Neuronal stem cell (in vitro differentiated cells): ENCODE measurements around the gene ORM2.

Source experiments
- DNase-seq: peaks from one replicate; pipeline ENCODE4 v3.0.0-alpha.2; 2013; ENCODE audit warnings: low spot score
- H2AFZ ChIP-seq: one replicate; pipeline ENCODE4 v1.6.1; 2013; ENCODE audit warnings: mild to moderate bottlenecking, low read length, inconsistent platforms
- H2AK5ac ChIP-seq: 2 replicates; pipeline ENCODE4 v1.6.1; 2013; ENCODE audit warnings: low read depth, mild to moderate bottlenecking, inconsistent platforms, low read length, moderate library complexity, mixed read lengths
- H2BK120ac ChIP-seq: 2 replicates; pipeline ENCODE4 v1.6.1; 2013; ENCODE audit warnings: low read depth, mild to moderate bottlenecking, inconsistent platforms, low read length, moderate library complexity, mixed read lengths
- H2BK12ac ChIP-seq: one replicate; pipeline ENCODE4 v1.6.1; 2013; ENCODE audit warnings: low read length, inconsistent platforms
- H2BK15ac ChIP-seq: 2 replicates; pipeline ENCODE4 v1.6.1; 2013; ENCODE audit warnings: mild to moderate bottlenecking, low read length, inconsistent platforms, mixed read lengths
- H2BK5ac ChIP-seq: one replicate; pipeline ENCODE4 v1.6.1; 2013; ENCODE audit warnings: inconsistent platforms, mild to moderate bottlenecking, low read length, moderate library complexity
- H3K14ac ChIP-seq: one replicate; pipeline ENCODE4 v1.6.1; 2013; ENCODE audit warnings: low read length, inconsistent platforms
- H3K18ac ChIP-seq: 2 replicates; pipeline ENCODE4 v1.6.1; 2013; ENCODE audit warnings: low read length, inconsistent platforms
- H3K23ac ChIP-seq: 2 replicates; pipeline ENCODE4 v1.6.1; 2013; ENCODE audit warnings: low read depth, mild to moderate bottlenecking, mixed read lengths, low read length, inconsistent platforms; ENCODE audit not compliant: poor library complexity
- H3K27ac ChIP-seq: replicated peaks from 3 replicates; pipeline ENCODE4 v1.5.1; 2013; ENCODE audit warnings: low read length, inconsistent platforms
- H3K27me3 ChIP-seq, 3 experiments: 2 replicates each; pipeline ENCODE4 v1.6.1; 2013; ENCODE audit warnings: low read length in 3 of 3, mild to moderate bottlenecking in 2 of 3, inconsistent platforms in 1 of 3, low read depth in 1 of 3, mixed read lengths in 1 of 3, moderate library complexity in 1 of 3; ENCODE audit not compliant: control insufficient read depth in 3 of 3, insufficient read depth in 3 of 3
- H3K36me3 ChIP-seq, 2 donors: replicated peaks in 1 of 2; 2 replicates each; pipeline ENCODE4 v1.6.1; 2013; ENCODE audit warnings: low read length in 2 of 2; ENCODE audit not compliant: control insufficient read depth in 2 of 2, insufficient read depth in 2 of 2
- H3K4ac ChIP-seq: 2 replicates; pipeline ENCODE4 v1.6.1; 2013; ENCODE audit warnings: inconsistent platforms, mild to moderate bottlenecking, low read length, moderate library complexity
- H3K4me1 ChIP-seq, 2 donors: 1 replicate in 1 of 2; 2 replicates in 1 of 2; pipeline ENCODE4 v1.6.1; 2013; ENCODE audit warnings: low read length in 2 of 2, low read depth in 1 of 2; ENCODE audit not compliant: control insufficient read depth in 2 of 2, insufficient read depth in 1 of 2
- H3K4me2 ChIP-seq: one replicate; pipeline ENCODE4 v1.6.1; 2013; ENCODE audit warnings: mild to moderate bottlenecking, low read length, inconsistent platforms; ENCODE audit not compliant: insufficient read depth, poor library complexity, severe bottlenecking
- H3K4me3 ChIP-seq, 2 donors: 2 replicates each; pipeline ENCODE4 v1.5.1; 2013; ENCODE audit warnings: low read length in 2 of 2, mild to moderate bottlenecking in 2 of 2, inconsistent platforms in 1 of 2, moderate library complexity in 1 of 2
- H3K79me1 ChIP-seq: one replicate; pipeline ENCODE4 v1.6.1; 2013; ENCODE audit warnings: low read depth, mild to moderate bottlenecking, inconsistent platforms, low read length, moderate library complexity
- H3K9ac ChIP-seq: one replicate; pipeline ENCODE4 v1.6.1; 2013; ENCODE audit warnings: mild to moderate bottlenecking, low read depth, low read length, inconsistent platforms; ENCODE audit not compliant: poor library complexity
- H3K9me3 ChIP-seq, 2 donors: replicated peaks in 1 of 2; 2 replicates each; pipeline versions ENCODE3 to v1.6.1; 2013; ENCODE audit warnings: low read length in 2 of 2, mild to moderate bottlenecking in 2 of 2, inconsistent platforms in 1 of 2, low read depth in 1 of 2, mixed read lengths in 1 of 2, moderate library complexity in 1 of 2; ENCODE audit not compliant: control insufficient read depth in 2 of 2, insufficient read depth in 1 of 2
- H4K8ac ChIP-seq: one replicate; pipeline ENCODE4 v1.6.1; 2013; ENCODE audit warnings: low read depth, mild to moderate bottlenecking, inconsistent platforms, low read length, moderate library complexity
- H4K91ac ChIP-seq: one replicate; pipeline ENCODE4 v1.6.1; 2013; ENCODE audit warnings: low read length, low read depth, mild to moderate bottlenecking, inconsistent platforms; ENCODE audit not compliant: poor library complexity
- whole genome bisulfite sequencing, 2 donors: extraction: QIAGEN DNeasy Blood & Tissue Kit; methylation state at CpG; one replicate each; pipeline ENCODE4 v1.1.7; 2013; ENCODE audit warnings: missing lambda C conversion rate in 2 of 2, mixed read lengths in 1 of 2; ENCODE audit not compliant: insufficient read length in 2 of 2, insufficient replicate concordance in 1 of 2; ENCODE audit errors: extremely low coverage in 2 of 2; 5-methylcytosine and 5-hydroxymethylcytosine counted together

The ORM2 gene

DNA sequence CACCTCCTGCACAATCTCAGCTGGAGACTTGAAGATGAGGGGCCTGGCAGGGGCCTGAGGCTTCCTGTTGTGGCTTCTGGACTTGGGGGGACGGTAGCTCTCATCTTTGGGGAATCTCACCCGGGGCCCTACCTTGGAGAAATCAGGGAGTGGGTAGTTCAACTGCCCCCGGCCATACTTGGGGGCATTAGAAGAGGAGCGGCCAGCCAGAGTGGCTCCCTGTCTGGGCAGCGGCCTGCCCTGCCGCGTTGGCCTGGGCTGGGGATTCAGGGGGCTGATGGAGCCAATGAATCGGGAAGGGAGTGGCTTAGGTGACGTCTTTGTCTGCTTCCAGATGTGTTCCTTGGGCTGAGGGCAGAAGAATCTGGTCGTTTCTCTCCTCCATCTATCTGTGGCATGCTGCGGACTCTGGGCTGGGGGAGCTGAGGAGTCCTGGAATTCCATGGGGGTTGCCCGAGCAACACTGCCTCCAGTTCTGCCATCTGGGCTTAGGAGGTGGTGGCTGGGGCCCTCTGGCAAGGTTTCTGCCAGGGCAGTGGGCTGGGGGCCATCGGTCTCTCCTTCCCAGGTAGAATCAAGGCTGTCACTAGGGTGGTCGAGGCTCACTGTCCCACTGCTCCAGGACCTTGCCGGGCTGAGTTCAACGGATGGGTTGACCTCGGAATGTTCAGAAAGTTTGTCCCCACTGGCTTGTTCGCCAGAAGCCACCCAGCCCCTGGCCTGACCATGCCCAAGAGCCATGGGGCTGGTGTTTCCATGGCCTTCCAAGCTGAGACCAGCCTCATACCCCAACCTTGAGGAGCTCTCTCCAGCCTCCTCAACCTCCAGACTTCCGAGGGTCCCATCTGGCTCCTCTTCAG, 47.1 kb downstream of the ORM2 start:
- Histone ChIP-seq H3K4me3 (no peak overlapping the region), H2AK5ac (no peak overlapping the region), H3K4ac (no peak overlapping the region), H3K9ac (no peak overlapping the region), H3K79me1 (no peaks in the 10 kb centered on the region), H3K14ac (no peak overlapping the region), H3K36me3 (peaks cover 5 to 41% of the 10 kb centered on the region in 2 donors), H3K27me3 (no peaks in the 10 kb centered on the region), H3K4me2 (no peak overlapping the region), H4K91ac (no peak overlapping the region), H2BK12ac (no peak overlapping the region), H2BK5ac (no peak overlapping the region), H3K9me3 (no peaks in the 10 kb centered on the region), H3K18ac (no peak overlapping the region), H3K4me1 (peaks cover 0 to 12% of the 10 kb centered on the region in 2 donors), H3K27ac (no peak overlapping the region), H2AFZ (no peak overlapping the region), H4K8ac (no peak overlapping the region), H3K23ac (no peak overlapping the region), H2BK15ac (no peak overlapping the region), H2BK120ac (no peak overlapping the region)
- no CpG with 5 or more reads among the region's 19 CpGs for WGBS, 2 donors
- no peak for DNase-seq

DNA sequence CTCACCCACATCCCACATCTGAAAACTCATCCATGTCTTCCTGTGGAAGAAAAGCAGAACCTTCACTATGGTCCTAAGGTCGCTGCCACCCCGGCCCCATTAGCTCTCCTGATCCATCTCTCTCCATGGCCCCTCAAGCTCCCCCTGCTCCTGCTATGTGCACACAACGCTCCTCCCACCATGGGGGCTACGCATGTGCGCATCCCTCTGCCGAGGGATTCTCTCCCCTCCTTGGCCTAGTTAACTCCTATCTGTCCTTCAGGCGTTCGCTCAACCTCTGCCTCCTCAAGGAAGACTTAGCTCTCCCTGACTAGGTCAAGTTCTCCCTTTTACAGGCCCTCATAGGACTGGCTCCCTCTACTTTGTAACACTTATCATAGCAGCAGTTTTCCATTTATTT, 48.3 kb downstream of the ORM2 start:
- Histone ChIP-seq H2BK5ac (no peak overlapping the region), H3K36me3 (peaks cover 6 to 41% of the 10 kb centered on the region in 2 donors)
- no CpG with 5 or more reads among the region's 8 CpGs for WGBS, 2 donors

DNA sequence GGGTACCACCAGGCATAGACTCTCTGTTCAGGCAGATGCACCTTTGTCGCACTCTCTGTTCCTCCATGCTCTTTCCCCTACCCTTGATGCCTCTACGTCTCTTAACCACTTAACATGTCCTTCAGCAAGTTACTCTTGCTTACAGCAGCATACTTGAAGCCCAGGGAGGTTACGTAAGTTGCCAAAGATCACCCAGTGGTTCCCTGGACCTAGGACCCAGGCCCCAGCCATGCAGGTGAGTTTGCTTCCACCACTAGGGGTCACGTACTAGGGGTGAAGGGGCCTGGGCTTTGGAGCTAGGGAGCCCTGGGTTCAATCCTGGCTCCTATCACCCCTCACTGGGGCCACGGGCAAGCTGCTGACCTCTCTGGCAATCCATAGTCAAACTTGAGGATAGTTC, 49.2 kb downstream of the ORM2 start:
- peaks cover 11 to 21% of the 10 kb centered on the region in 2 donors for H3K4me1 ChIP-seq
- H4K8ac ChIP-seq = no peak overlapping the region
- no peak overlapping the region for H3K4me3 ChIP-seq
- H2BK5ac ChIP-seq = no peak overlapping the region
- H3K4ac ChIP-seq = no peak overlapping the region
- no peak overlapping the region for H2BK15ac ChIP-seq
- no peak overlapping the region for H3K18ac ChIP-seq
- no peak overlapping the region for H2AK5ac ChIP-seq
- H3K27me3 ChIP-seq = no peaks in the 10 kb centered on the region
- no peaks in the 10 kb centered on the region for H3K79me1 ChIP-seq
- H2BK120ac ChIP-seq = no peak overlapping the region
- no peak for DNase-seq
- no peak overlapping the region for H3K9ac ChIP-seq
- no CpG with 5 or more reads among the region's 5 CpGs for WGBS, 2 donors
- peaks cover 6 to 39% of the 10 kb centered on the region in 2 donors for H3K36me3 ChIP-seq
- no peak overlapping the region for H3K14ac ChIP-seq
- no peak overlapping the region for H3K23ac ChIP-seq
- no peak overlapping the region for H2BK12ac ChIP-seq
- no peak overlapping the region for H3K27ac ChIP-seq
- no peak overlapping the region for H2AFZ ChIP-seq
- H3K9me3 ChIP-seq = no peaks in the 10 kb centered on the region
- no peak overlapping the region for H4K91ac ChIP-seq
- H3K4me2 ChIP-seq = no peak overlapping the region

More for the DNA sequence above, 48.3 kb downstream of the ORM2 start:
- no peaks in the 10 kb centered on the region for H3K79me1 ChIP-seq
- no peaks in the 10 kb centered on the region for H3K9me3 ChIP-seq
- no peak overlapping the region for H3K27ac ChIP-seq
- no peak for DNase-seq
- H2BK12ac ChIP-seq = no peak overlapping the region
- H3K14ac ChIP-seq = no peak overlapping the region
- H2AFZ ChIP-seq = no peak overlapping the region
- H3K4ac ChIP-seq = no peak overlapping the region
- no peak overlapping the region for H2AK5ac ChIP-seq
- no peak overlapping the region for H2BK120ac ChIP-seq
- H3K18ac ChIP-seq = no peak overlapping the region
- H3K23ac ChIP-seq = no peak overlapping the region
- no peak overlapping the region for H3K9ac ChIP-seq
- peaks cover 4 to 12% of the 10 kb centered on the region in 2 donors for H3K4me1 ChIP-seq
- H4K91ac ChIP-seq = no peak overlapping the region
- no peak overlapping the region for H3K4me2 ChIP-seq
- no peak overlapping the region for H3K4me3 ChIP-seq
- no peaks in the 10 kb centered on the region for H3K27me3 ChIP-seq
- H2BK15ac ChIP-seq = no peak overlapping the region
- H4K8ac ChIP-seq = no peak overlapping the region
